NCI-H187 (cell line): ENCODE measurements around the gene PTPN1.
A peak's percentile ranks its signal among the peaks of the same experiment; 100 is the strongest.
"Not testable (repeated sequence)": the region's sequence is repeated elsewhere in the genome, so short reads cannot be mapped to it uniquely, and the experiment has no call there.

Experiments
- DNase-seq, 2 experiments: peaks; one replicate each; lab custom pipeline; 2025; lab: John Stamatoyannopoulos, UW

Gene PTPN1

GRCh38 chr20:50610212-50610718 is 100.1 kb downstream of the PTPN1 start:
- DNase-seq, result no peak

DNA sequence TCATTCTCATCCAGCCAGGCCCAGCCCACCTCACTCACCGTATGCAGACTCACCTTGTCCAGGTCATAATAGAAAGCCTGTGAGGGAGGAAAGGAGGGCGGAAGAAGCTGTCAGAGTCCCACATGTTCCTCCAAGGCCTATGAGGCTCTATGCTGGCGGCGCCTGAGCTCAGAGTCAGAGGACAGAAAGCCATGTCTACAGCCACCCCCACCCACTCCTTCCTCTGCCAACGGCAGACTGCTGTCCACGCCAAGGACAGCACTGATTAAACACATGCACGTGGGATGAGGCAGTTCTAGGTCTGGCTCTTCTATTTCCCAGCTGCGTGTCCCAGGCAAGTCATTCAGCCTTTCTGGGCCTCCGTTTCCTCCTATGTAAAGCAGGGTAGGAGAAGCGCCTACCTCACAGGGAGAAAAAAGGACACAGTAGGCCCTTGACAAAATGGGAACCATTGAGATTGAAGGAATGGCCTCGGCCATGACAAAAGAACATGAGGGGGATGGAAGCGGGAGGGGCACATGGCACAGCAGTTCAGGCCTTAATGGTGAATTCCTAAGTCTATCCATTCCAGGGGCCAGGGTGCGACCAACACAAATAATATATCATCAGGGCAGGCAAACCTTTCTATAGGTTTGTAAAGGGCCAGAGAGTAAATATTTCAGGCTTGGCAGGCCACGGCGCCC is 101.1 kb downstream of the PTPN1 start:
- DNase-seq, result no peak

DNA sequence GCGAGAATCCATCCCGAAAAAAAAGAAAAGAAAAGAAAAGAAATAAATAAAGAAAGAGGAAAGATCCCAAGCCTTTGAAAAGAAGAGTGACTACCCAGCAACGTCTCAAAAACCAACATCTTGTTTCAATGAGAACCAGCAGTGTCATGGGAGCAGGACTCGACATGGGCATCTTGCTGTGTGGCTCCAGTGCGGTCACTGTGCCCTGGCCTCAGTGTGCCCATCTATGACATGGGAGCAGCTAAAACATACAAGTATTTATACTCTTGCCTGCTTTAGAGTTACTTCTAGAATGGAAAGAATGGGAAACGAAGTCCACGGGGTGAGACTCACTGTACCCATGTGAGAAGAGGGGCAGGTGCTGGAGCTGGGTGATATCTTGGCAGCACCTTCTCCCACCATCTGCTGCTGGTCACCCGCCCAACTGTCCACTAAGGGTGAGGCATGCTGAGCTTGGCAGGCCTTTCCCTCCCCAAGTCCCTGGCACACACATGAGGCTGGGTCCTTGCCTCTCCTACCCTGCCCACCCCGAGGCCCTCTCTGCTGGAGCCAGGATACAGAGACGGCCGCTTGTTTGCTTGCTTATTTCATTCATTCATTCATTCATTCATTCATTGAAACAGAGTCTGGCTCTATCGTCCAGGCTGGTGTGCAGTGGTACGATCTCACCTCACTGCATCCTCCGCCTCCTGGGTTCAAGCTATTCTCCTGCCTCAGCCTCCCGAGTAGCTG is 103.4 kb downstream of the PTPN1 start:
- DNase-seq, result no peak

- DNase-seq, result no peak
These were observed 105.2 kb downstream of the PTPN1 start for GRCh38 chr20:50615407-50615806.

GRCh38 chr20:50617022-50617421 is 106.8 kb downstream of the PTPN1 start:
- DNase-seq, result no peak

DNA sequence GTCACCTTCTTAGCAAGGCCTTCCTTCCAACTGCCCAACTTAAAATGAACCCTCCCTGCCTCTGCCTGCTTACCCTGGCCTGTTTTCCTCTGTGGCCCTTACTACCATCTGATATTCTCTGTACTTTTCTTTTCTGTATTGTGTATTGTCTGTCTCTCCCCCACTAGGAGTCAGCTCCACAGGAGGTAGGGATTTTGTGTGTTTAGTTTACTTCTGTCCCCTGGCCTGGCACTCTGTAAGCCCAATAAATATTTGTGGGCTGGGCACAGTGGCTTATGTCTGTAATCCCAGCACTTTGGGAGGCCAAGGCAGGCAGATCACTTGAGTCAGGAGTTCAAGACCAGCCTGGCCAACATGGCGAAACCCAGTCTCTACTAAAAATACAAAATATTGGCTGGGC is 108.4 kb downstream of the PTPN1 start:
- DNase-seq, result no peak

GRCh38 chr20:50620459-50620858 is 110.3 kb downstream of the PTPN1 start:
- not testable (repeated sequence) for DNase-seq

DNA sequence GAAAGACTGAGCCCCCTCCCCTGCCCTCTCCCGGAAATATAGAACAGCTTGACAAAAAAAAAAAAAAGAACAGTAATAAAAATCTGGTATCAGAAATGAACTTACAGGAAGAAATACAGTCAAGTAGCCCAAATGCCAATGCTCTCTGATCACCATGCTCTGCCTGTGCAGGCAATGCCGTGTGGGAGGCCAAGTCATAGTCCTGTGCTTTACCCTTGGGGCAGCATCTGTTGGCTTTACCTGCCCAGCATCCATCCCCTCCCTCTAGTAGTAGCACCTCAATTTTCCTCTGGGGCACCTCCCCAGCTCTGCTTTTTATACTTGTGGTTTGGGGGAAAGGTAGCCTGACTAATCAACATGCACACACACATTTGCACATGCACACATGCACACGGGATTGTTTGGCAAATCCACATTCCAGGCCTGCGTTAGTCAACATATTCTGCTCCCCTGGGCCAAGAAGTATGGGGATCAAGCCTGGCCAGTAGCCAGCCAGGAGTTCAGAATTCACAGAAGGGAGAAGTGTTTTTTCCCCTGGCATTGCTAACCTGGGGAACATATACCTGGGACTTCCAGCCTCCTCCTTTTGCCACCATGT is 111.0 kb downstream of the PTPN1 start:
- DNase-seq, result no peak

DNA sequence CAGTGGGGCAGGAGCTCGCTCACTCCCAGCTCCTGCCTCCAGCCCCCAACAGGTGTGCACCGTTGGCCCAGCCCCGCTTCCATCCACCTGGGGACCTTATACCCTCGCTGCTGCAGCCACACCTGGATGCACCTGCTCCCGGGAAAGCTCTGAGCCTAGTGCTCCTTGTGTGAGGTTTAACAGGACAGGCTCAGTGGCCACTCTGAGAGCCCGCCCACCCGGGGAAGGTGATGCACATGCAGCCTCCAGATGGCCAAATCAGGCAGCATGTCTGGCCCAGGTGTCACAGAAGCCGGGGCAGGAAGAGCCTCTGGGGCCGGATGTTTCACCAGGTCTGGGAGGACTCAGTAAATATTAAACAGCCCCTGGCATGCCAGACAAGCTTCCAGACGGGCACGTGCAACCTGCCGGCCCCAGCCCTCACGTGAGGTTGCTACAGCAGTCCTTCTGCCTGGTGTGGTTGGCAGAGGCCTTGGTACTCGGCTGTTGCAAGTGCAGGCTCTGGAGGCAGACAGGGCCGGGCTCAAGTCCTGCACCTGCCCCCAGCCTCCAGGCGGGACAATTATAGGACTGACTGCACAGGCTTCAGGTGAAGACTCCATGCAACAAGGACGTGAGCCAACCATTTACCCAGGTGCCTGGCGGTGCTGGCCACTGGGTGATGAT is 114.3 kb downstream of the PTPN1 start:
- peak; percentile 28 to 52 for DNase-seq

DNA sequence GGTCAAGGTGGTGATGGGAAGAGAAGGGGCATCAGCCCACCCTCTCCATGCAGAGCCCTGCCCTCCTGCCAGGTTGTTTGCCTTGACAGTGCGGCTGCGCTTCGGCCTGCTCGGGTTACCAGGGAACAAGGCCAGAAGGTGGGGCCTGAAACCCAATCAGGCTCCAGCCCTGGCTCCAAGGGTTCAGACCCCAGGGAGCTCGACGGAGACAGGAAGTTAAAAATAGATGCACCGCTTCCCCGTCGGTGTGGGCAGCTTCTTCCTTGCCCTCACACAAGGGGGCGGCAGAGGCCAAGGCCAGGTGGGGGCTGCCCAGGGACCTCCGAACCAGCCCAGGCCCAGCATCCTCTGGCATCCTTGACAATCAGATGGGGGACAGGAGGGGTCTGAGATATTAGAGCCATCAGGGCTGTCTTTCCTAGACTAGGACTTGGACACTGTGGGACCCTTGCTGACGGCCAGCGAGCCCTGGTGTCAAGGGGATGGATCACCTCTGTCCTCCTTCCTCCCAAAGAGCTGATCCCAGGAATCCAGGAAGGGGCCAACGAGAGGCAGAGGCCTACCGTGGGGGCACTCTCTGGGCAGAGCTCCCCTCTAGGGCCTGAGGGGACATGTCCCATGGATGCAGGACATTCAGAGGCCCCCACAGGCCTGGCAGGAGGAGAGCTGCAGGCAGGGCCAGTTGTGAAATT is 115.9 kb downstream of the PTPN1 start:
- DNase-seq, result peak in 1 of 2 experiments; percentile 9

GRCh38 chr20:50627747-50628146 is 117.6 kb downstream of the PTPN1 start:
- no peak for DNase-seq

DNA sequence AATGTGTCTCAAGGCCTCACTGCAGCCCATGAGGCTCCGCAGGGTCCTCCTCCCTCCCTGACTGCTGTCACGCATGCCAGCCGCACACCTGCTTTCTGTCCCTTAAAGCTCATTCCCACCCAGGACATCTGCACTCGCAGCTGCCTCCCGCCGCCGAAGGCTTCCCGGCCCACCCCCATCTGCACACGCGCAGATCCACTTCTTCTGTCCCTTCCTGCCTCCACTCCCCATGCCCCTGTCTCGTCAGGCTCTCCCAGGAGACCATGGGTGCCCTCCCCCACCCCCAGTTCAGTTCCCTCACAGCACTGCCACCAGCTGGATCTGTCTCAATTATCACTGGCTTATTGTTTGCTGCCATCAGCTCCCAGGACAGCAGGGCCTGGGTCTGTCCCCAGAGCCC is 118.1 kb downstream of the PTPN1 start:
- DNase-seq, result peak; percentile 6 to 36

DNA sequence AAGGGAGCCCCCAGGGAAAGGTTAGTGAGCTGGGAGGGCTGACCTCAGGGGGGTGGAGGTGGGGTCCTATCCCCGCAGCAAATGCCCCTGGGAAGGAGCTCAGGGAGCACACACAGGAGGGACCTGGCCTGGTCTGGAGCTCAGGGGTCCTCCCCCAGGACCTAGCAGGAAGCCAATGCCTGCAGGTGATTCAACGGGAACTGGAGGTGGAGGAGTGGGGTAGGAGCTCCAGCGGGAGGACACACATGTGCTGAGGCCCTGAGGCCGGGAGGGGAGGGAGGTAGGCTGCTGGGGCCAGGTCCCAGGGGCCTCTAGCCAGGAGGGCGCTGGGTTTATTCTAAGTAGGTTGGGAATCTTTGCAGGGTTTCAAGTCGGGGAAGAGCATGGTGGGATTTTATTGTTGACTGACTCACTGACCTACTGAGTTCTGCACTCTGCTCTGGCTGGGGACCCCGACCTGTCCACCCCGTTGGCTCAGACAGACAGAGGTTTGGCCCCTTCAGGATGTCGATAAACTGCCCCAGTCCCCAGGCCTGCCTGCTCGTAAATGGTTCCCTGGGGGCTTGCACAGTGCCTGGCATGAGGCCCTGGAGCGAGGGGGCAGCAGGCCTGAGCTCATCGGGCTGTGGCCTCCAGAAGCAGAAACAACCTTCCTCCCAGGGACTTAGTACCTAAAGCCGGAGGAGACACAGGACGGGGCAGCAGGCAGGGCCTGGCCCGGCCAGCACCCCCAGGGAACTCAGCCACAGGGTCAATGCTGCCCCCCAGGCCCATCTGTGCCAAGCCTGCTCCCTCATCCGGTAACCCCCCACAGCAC is 118.9 kb downstream of the PTPN1 start:
- no peak for DNase-seq

DNA sequence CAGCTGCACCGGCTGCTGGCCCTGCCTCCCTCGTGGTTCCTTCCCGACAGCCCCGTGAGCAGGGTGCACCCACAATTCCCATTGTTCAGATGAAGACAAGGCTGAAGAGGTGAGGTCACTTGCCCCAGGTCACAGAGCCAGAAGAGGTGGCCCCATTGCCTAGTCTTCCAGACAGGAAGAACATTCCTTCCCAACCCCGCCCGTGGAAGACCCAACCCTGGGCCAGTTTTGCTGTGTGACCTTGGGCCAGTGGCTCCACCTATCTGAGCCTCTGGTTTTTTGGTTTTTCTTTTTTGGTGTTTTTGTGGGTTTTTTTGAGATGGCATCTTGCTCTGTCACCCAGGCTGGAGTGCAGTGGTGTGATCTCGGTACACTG is 119.5 kb downstream of the PTPN1 start:
- DNase-seq, result no peak

DNA sequence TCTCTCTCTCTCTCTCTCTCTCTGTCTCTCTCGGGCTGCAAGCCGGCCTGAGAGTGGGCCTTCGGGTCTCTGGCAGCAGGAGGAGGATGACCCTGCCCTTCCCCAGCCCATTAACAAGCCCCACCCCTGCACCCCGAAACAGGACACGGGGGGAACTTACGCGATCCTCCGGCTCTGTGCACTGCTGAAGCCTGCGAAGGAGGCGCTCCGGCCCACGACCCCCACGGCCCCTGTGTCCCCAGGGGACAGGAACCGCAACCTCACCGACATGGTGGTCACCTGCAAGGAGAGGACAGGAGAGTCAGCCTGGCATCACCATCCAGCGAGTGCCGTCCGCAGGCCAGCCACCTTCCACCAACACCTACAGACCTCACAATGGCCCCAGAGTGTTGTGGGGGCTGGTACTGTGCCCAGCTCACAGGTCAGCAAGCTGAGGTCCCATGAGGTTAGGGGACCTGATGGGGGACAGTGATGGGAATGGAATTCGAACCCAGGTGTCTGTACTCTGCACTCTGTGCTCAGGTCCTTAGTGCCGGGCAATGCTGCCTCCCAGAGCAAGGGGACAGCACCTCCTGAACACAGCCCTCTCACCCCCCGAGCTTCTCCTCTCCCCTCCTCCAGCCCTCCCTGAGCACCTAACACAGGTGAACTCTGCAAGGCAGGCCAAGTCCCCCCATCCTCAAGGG is 120.5 kb downstream of the PTPN1 start:
- DNase-seq, result no peak

DNA sequence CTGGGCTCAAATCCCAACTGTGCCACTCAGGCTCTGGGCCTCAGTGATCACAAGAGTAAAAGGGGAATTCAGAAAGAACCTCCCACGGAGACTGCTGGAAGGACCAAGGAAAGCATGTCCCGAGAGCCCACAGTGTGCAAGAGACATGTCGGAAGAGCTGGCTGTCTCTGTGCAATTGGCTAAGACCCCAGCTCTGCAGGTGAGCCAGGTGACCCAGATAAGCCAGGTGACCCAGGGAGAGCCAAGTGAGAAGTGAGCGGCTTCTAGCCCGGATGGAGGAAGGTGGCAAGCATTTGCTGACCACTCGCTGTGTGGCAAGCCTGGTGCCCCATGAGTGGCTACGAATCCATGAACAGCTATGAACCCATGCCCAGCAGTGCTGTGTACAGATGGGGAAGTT is 122.1 kb downstream of the PTPN1 start:
- no peak for DNase-seq

GRCh38 chr20:50632701-50633100 is 122.5 kb downstream of the PTPN1 start:
- DNase-seq, result no peak

- DNase-seq, result no peak
These were observed 123.2 kb downstream of the PTPN1 start for GRCh38 chr20:50633361-50633760.

DNA sequence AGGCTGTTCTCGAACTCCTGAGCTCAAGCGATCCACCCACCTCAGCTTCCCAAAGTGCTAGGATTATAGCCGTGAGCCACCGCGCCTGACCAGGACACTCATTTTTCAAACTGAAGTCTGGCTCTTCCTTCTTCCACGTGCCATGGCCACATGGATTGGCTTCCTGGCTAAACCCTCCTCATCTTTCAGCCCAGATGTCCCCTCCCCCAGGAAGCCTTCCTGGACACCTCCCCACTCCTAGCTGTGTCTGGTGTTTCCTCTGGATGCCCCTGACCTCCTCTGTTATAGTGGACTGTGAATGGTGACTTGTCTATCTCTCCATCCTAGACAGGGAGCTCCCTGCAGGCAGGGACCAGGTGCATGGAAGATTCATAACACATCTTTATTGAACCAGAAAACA is 124.0 kb downstream of the PTPN1 start:
- DNase-seq, result no peak
